HG03520 (cell line): ENCODE measurements around the gene APP.
"Not testable (repeated sequence)": the region's sequence is repeated elsewhere in the genome, so short reads cannot be mapped to it uniquely, and the experiment has no call there.

Experiments
- ATAC-seq: cut with Tn5 transposase; IDR thresholded peaks from one replicate; pipeline ENCODE4 v1.9.1; 2021; ENCODE audit warnings: mild to moderate bottlenecking, moderate library complexity; ENCODE audit not compliant: unreplicated experiment

APP gene

DNA sequence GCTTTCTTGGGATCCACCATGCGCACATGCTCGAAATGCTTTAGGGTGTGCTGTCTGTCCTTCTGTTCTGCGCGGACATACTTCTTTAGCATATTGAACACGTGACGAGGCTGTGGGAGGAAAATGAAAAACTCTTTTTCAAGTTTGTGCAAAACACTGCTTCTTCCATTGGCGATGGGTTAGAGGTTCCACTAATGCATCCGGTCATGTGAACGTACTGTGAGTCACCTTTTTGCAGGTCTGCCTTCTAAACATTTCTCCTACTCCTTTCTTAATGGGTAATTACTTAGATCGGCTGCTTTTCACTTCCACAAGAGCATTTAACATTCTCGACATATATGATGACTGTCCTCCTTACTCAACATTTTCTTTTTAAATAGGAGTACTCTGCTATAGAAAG, 214.9 kb downstream of the APP start:
- no peak for ATAC-seq

DNA sequence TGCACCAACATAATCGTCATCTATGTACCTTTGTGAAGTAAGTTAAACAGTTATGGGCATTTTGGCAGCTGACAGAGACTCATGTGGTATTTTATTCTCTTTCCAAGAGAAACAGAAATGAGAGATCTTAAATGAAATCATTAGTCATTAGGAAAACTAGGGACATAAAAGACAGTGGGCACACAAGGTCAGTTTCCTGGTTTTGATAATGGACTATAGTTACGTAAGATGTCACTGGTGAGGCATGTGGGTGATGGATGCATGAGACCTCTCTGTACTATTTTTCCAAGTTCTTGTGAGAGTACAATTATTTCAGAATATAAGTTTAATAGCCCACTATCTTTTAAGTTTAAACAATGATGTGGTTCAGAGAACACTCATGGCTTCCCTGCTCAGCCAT, 216.9 kb downstream of the APP start:
- ATAC-seq: no peak

GRCh38 chr21:25953196-25953595, 217.4 kb downstream of the APP start:
- no peak for ATAC-seq

GRCh38 chr21:25952306-25952705, 218.3 kb downstream of the APP start:
- ATAC-seq: no peak

GRCh38 chr21:25949701-25950100, 220.9 kb downstream of the APP start:
- no peak for ATAC-seq

DNA sequence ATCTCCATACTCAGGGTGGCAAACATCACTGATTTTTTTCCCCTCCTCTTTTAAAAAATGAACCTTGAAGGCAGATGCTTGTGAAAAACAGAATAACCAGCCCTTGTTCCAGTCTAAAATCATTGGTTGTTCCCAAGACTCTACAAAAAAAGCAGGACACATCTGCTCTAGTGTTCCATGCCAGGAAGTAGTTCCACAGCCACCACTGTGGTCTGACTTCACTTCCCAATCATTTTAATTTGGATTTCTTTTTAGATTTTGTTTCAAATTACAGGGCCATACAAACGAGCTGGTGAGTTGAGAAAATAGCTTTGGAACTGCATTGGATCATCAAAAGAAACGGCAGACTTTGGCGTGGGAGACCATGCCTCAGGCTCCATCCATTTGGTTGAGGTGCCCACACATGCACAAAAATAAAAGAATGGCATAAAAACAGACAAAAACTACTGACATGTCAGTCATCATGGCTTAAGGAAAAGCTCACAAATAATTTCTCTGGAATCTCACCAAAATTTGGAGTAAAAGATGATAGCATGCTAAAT, 225.8 kb downstream of the APP start:
- no peak for ATAC-seq

GRCh38 chr21:25944082-25944481, 226.5 kb downstream of the APP start:
- ATAC-seq: no peak

- no peak for ATAC-seq
These were observed 228.4 kb downstream of the APP start for GRCh38 chr21:25942135-25942534.

DNA sequence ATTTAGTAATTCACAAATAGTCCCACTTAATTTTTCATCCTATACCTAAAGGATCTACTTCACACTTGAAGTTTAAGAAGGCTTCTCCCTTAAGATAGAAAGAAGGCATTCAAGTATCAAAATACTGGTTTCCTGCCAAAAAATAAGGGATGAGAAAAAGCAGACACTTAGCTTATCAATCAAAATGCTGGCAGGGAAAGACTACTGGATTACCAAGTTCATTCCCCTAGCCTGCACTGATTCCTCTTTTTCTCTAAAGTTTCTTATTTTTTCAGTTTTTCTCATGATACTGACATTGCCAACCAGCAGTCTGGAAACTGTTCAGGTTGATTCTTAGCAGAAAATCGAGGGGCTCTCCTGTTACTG, 231.2 kb downstream of the APP start:
- no peak for ATAC-seq

DNA sequence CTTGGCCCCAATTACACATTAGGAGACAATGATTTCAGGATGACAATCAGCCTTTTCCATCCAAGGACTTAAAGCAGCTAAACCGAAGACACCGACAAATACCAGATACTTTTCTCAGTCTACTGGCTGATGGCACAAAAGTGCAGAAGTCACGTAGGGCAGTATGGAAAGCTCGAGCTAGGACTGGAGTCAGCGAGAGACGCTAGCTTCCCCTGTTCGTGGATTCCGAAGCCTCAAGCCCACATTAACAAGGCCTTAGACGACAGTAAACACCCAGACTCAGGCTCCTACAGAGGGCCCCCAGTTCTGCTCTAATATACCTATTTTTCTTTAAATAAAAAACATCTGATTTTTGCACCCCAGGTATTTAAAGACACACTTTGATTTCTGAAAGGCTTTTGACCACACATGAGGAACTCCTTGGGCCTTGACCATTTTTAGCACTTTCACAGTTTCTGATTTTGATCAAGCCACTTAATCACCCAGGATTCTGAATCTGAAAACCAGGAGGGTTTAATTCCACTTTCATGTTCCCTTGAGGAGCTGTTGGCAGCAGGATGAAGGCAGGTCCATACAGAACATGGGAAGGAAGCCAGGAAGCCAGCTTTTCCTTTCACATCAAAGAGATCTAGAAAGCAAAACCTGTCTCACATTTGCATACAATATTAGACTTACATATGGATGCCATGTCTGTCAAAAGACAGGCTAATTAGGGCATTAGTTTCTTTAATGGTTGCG, 231.7 kb downstream of the APP start:
- no peak for ATAC-seq

- no peak for ATAC-seq
These were observed 233.8 kb downstream of the APP start for GRCh38 chr21:25936776-25937175.

DNA sequence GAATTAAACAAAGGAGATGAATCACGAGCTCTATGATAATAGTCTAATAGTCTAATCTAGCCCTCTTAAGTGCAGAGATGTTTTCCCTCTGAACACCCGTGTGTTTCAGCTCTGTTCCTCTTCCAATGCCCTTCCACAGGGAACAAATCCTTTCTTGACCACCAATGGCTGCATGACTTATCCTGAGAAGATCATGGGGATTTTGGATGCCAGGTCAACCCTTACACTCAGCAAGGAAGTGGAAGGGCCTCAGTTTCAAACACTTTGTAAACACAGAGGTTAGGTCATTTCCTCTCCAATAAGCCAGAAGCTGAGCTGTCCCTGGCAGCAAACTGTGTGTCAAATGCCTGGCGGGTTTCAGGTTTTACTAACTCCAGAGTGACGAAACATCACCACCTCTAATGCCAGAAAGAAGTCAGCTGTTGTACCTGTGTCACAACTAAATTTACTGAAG, 235.8 kb downstream of the APP start:
- no peak for ATAC-seq

DNA sequence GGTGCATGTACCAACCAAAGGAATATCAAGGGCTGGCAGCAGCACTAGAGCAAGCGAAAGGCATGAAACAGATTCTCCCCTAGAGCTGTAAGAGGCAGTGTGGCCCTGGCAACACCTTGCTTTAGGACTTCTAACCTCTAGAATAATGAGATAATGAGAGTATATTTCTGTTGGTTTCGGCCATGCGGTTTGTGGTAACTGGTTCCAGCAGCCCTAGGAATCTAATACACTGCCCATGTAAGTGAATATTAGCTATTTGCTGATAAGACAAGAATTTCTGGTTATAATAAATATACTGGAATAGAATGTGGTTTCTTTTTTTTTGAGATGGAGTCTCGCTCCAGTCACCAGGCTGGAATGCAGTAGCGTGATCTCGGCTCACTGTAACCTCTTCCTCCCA, 236.4 kb downstream of the APP start:
- no peak for ATAC-seq

DNA sequence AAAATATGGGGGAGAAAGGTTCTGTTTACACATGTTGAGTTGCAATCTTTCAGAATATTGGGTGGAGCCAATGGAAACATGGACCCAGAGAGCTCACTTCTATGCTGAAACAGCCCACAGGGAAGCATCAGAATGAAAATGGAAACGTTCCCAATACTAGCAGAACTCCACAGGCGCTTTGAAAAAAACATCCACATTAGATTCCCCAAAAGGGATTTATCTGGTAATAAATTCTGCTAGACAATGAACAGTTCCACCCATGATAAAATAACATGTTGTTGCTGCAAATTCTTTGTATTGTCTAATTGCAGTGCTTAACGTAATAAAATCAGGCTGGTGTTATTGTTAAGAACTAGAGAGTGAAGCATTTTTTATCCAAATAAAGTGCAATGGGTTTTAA, 238.8 kb downstream of the APP start:
- ATAC-seq: no peak

DNA sequence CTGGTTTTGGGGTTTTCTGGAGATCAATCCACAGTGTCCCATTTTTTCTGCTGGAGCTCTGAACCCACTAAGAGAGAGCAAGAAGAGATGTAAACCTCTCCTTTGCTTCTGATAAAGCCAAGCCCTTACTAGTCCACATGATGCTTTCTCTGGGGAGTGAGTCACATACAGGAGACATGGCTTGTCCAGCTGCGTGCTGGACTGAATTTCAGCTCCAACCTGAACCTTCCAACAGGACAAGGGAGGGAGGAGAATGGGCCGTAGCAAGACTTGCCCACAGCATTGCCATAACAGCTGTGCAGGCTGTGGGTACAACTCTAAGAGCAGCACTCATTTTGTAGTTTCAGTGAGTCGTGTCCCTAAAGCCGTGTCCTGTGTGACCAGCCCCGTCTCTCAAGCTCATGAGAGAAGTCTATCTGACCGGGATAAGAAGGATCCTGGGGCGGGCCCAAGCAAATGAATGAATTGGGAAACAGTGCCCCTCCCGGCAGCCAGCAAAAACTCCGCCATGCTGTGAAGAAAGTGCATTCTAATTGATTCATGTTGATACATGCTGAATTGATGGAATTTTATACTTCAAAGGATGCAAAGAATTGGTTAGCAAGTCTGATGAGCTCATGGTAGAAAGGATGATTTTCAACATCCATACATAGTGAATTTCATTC, 240.6 kb downstream of the APP start:
- ATAC-seq: no peak

- ATAC-seq: no peak
These were observed 243.2 kb downstream of the APP start for GRCh38 chr21:25927195-25927880.

DNA sequence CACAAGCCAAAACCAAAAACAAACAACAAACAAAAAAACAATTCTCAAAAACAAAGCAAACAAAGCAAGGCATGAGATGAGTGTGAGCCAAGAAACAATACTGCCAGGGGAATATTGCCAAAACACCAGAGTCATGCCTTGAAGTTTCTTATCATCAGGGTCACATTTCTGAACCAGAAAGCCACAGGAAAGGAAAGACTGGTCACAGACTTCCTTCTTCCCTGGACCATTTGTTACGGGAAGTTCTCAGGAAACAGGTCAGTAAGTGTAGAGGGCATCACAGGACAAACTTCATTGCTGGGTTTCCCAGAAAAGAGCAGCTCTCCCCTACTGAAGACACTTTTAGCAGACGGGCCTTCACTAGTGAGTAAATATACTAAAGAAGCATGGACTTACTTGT, 244.6 kb downstream of the APP start:
- ATAC-seq: no peak

DNA sequence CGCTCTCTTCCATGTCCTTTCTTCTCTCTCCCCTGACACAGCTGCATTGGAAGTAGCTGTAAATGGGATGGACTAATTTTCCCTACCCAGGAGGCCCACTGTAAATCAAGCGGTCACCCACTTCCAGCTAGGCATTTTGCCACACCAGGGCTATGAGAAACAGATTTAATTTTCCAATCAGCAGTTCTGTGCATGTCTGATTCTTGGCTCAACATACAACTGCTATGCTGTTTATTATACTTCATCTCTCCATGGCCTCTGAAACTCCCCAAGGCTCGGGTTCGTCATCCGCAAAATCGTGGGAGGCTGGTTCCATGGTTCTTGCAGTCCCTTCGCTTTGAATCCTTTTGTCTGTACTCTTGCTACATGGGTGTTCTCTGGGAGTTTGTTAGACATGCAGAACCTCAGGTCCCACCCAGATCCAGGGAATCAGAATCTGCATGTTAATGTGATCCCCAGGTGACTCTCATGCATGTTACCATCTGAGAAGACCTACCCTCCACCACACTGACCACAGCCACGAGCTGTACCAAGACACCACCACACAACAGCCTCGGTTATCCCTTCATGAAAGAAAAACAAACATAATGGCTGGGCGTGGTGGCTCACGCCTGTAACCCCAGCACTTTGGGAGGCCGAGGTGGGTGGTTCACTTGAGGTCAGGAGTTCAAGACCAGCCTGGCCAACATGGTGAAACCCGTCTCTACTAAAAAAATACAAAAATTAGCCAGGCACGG, 245.3 kb downstream of the APP start:
- no peak for ATAC-seq

DNA sequence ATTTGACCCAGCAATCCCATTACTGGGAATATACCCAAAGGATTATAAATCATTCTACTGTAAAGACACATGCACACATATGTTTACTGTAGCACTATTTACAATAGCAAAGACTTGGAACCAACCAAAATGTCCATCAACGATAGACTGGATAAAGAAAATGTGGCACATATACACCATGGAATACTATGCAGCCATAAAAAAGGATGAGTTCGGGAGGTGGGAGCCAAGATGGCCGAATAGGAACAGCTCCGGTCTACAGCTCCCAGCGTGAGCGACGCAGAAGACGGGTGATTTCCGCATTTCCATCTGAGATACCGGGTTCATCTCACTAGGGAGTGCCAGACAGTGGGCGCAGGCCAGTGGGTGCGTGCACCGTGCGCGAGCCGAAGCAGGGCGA, 252.4 kb downstream of the APP start:
- ATAC-seq: not testable (repeated sequence)

GRCh38 chr21:25916226-25916625, 254.3 kb downstream of the APP start:
- ATAC-seq: no peak

- ATAC-seq: no peak
These were observed 257.1 kb downstream of the APP start for GRCh38 chr21:25913479-25913878.
